GM10847 (cell line): ENCODE measurements around the gene LIN54.

Experiments
- POLR2A ChIP-seq: IDR thresholded peaks from 2 replicates; pipeline ENCODE4 v1.6.1; 2011; ENCODE audit not compliant: insufficient read length; ENCODE audit errors: extremely low read depth

The LIN54 gene

DNA sequence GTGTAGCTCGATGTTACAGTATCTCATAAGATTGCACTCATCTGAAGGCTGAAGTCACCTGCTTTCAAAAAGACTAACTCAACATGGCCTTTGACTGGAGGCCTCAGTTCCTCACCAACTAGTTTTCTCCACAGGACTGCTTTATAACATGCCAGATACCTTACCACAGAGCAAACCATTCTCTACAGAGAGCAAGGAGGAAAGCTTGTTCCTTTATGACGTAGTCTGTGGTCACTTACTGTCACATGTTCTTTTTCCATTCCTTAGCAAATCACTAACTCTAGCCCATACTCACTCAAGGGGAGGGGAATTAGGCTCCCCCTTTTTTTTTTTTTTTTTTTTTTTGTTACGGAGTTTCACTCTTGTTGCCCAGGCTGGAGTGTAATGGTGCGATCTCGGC is 106.9 kb downstream of the LIN54 start:
- TF ChIP-seq POLR2A: no peak

DNA sequence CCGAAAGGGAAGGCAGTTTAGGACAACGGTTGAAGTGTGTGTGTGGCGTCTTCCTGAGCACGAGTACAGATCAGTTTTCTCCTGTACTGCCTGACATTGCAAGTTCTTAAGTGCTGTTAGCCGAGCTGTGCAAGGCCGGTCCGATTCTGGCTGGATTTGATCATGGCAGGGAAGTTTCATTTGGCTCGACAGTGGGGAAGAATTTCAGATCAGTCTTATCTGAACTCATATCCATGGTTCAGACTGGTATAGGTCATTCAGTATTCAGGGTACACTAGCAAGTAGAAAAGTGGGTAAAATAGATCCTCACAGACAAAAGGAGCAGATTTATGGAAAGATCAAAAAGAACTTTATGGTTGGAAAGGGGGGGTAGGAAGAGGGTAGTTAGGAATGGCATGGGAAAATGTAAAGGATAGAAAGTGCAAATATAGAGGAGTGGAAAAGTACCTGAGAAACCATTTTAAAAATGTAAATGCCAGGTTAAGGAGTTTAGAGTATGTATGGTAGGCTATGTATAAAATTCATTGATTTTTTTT is 109.4 kb downstream of the LIN54 start:
- TF ChIP-seq POLR2A: no peak

DNA sequence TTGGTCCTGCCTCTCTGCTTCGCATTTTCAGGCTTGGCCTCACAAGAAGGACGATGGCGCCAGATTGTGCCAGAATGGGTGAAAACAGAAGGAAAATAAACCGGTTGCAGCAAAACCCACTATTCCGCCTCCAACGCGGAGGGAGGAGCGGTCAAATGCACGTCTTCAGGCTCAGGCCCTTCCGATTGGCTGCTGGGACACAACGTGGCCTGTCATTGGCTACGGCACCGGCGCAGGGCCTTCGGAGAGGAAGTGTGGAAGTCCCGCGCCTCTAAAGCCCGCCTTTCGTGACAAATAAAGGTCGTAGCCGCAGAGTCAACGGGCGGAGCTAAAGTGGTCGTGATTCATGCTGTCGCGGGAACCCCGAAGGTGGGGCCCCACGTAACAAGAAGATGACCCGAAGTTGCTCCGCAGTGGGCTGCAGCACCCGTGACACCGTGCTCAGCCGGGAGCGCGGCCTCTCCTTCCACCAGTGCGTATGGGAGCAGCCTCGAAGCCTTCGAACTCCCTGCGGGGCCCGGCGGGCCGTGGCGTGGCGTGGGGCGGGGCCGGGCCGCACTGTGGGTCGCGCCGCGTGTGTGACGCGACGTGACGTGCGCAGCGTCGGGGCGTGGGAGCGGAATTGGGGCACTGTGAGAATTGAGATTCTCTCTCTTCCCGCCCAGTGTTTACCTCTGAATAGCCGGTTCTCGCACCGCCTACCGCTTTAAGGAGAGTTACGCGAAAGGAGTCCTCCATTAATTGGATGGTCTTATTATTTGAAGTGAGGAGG is 110.0 kb downstream of the LIN54 start, which contains the start of gene THAP9:
TSS of gene THAP9 (plus strand) at position 325 of the 772 bp plus-strand sequence. CDS start at position 393, 68 bp downstream.
- TF ChIP-seq POLR2A: peak; percentile 55

DNA sequence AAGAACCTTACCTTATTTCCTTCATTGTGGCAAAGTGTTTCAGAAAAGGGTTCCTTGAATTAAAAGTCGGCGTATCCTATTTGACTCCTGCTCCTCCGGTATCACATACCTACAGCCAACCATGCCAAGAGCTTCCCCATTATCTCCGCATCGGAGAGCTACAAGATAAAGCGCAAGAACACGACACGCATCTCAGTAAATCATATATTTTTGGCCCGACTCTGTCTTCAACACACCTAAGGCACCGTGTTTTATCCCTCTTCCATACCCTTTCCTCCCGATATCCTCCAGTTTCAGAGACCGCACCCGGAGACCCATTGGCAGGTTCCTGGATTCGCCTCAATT is 110.6 kb downstream of the LIN54 start:
- no peak for TF ChIP-seq POLR2A

DNA sequence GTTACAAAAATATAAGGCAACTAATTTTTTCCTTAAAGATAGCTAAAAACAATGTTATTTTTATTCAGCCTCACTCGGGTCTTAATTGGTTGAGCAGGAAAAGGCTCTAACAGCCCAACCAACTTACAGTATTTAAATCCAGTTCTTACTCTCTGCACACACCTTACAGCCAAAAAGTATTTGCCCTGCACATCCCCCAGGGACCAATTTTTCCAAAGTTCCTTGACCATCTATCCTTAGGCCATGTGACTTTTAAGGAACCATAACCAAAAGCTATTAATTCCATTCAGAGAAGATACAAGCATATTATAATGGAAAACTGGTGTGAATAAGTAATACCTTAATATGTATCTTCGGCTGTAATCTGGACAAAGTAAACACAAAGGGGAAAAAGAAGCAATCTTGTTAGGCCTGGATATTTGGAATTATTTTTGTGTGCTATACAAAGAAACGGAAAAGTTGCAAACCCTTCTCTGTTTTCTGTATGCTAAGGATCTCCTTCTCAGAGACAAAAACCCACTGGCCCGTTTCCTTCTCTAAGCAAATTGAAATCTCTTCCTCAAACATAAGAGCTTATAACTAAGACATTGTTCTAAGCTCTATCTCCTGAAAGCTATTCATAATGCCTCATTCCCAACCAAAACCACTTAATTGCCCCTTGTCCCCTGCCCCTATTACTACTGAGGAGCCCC is 111.1 kb downstream of the LIN54 start:
- TF ChIP-seq POLR2A: no peak

DNA sequence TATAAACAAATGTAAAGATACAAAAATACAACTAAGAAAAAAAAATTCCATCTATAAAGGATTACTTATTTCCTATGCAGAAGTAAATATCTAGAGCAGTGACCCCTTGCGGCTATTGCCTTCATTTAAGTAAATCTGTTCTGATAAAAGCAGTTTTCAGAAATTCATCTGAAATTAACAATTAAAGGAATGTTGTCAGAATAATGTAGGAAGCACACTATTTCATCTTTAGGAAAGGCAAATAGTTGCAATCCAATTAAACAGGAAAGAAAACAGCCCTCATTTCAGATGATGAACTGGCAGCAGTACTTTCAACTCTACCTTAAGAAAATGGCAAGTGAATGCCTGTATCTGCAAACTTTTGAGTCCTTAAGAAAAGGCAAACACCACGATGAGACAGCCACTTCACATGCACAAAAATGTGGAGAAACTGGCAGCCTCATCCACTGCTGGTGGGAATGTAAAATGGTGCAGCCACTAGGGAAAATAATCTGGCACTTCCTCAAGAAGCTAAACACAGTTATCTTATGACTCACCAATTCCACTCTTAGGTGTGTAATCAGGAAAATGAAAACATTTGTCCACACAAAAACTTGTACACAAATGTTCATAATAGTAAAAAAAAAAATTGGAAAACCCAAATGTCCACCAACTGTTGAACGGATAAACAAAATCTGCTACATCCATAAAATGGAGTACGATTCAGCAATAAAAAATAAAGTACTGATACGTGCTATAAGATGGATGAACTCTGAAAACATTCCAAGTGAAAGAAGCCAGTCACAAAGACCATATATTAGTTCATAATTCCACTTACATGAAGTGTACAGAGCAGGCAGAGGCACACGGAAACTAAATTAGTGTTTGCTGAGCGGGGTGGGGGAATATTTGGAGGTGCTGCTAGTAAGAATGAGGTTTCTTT is 112.0 kb downstream of the LIN54 start:
- TF ChIP-seq POLR2A: no peak

DNA sequence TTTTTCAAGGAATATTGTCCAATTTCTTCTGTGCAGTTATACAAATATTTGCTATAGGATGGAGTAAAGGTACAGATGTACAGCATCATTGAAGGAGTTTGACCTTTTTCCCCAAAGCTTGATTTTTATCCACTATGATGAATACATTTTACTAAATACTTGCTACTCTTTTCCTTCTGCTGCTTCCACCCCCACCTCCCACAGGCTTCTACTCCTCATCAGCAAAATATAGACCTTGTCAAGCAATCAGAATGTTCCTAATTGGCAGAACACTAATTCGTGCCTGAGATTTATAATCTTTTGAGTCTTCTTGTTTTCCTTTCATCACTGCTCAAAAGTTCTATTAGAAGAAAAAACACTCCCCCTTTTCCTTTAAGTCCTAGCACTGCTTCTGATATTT is 113.9 kb downstream of the LIN54 start:
- TF ChIP-seq POLR2A: no peak

DNA sequence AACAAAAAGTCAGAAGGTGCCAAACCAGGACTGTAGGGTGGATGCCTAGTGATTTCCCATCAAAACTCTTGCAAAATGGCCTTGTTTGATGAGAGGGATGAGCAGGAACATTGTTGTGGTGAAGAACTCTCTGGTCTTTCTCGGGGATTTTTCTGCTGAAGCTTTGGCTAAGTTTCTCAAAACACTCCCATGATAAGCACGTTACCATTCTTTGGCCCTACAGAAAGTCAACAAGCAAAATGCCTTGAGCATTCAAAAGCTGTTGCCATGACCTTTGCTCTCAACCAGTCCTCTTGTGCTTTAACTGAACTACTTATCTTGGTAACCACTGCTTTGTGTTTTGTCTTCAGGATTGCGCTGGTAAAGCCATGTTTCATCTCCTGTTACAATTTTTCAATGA is 116.7 kb downstream of the LIN54 start:
- no peak for TF ChIP-seq POLR2A

DNA sequence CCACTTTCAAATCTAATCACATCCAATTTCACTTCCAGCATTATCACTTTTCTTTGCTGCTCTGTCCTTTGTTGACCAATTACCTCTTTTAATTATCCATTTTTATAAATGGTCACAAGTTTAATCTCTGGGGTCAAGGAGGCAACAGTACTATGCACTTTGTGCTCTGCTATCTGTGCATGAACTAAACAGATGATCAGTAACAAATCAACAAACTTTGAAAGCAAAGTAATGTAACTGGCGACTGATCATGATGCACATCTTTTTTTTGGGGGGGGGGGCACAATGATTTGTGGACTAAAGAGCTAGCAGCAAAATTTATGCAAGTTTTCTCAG is 118.2 kb downstream of the LIN54 start:
- no peak for TF ChIP-seq POLR2A

DNA sequence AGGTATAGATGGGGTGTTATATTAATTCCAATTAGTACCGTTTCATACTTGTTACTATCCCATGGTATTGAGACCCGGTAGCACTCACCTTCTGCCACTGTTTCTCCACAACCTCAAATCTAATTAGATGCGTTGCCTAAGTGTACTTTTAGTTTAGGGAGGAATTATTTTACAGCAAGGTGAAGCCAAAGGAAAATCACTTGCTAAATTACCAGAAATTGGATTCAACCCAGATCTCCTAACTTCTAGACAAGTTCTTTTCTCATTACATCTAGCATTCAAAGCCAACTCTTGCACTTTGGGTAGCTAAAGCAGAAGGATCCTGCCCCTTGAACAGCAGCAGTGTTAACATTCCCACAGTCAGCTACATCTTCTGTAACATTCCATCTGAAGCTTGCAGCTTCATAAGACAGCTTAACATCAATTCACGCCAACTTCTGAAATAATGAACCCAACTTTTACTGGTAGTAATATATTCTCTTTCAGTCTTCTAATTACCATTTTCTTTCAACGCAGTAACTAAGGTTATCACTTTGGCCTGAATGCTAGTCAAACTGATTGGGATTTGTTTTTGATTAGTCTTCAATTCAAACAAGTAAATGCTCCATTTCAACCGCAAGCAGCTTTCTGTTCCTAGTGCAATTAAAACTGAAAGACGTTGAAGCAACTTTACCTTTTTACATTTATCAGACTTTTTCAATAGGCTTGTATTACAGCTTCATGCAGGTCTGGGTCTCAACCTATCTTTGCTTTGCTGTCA is 118.7 kb downstream of the LIN54 start:
- TF ChIP-seq POLR2A: no peak

DNA sequence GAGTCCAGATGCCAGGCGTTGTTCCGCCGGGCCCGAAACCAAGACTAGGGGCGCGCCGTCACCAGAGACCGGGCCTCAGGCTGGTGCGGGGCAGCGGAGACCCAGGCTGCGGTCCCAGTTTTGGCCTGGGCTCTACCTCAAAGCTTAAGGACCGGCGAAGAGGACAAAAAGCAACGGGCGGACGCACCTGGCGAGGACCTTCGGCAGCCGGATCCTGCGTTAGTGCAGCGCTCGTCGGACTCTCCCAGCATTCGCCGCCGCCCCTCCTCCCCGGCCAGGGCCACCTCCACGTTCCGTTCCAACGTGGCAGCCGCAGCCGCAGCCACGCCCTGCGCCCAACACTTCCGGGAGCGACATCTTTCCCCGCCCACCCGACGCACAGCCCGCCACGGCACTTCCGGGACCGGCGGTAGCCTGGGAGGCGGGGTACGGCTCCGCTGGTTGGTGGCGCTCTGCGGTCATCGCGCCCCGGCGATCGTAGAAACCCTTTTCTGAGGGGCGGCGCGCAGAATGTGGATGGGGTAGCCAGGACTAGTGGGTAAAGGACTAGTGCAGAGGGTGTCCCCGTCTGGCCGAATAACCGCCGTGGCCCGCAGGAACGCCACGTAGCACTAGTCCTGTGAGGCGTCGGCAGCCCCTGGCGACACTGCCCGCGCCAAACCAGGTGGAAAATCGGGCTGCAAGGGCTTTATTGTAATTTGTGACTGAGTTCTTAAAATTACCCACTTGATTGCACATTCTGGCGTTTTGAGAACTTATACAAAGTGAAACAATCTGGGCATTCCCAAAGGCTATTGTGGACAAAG is 119.5 kb downstream of the LIN54 start, which contains the start of gene SEC31A:
TSS of gene SEC31A (minus strand) at position 253 of the 806 bp plus-strand sequence. CDS start 9,217 bp downstream, outside the sequence.
- TF ChIP-seq POLR2A: peak; percentile 94

DNA sequence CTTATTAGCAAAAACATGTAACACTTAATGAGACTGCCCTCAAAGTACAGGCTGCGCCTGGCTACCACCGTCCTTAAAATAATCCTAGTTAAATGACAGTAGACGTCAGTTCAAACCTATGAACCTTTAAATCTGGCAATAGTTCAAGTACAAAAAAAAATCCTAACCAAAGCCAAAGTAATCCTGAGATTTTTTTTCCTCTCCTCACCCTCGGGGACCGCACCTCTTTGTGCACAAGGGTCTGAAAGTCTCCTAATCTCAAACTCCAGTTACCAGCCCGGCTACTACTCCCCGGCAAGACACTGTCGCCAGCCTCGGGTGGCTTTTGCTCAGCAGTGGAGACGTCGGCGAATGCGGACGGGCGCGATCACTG is 120.1 kb downstream of the LIN54 start:
- no peak for TF ChIP-seq POLR2A

DNA sequence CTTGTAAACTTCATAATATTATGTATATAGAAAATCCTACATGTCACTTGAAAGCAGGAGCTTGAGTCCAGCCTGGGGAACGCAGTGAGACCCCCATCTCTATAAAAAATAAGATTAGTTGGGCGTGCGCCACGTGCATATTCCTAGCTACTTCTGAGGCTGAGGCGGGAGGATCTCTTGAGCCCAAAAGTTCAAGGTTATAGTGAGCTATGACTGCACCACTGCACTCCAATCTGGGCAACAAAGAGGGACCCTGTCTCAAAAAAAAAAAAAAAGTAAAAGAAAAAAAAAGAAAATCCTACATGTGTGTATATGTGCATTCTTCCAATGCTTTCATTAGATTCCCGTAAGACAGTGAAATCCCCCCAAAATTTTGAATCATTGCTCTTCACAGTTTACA is 121.3 kb downstream of the LIN54 start:
- no peak for TF ChIP-seq POLR2A
